Calu3 (cell line): ENCODE data around the gene TNRC6A. TPM values are rescaled to one million over a fixed set of nuclear protein-coding genes. Genes with fewer than 3 reads are reported as not detected.

Source experiments
- BruUV-seq: library from RNA; stranded (reverse); fragments of 400-500 nt; replicated peaks from 2 replicates; lab custom pipeline; 2021; lab: Mats Ljungman, UMichigan
- CTCF ChIA-PET: fragments of 300-600 bp; sonication (Branson Sonifier 250); formaldehyde crosslinking; loops from one replicate; lab custom pipeline; 2022; ENCODE audit warnings: antibody characterized with exemption; lab: Charles Lee
- DNase-seq: peaks from one replicate; pipeline ENCODE4 v3.0.0; 2022
- H3K27ac Mint-ChIP-seq: one replicate; pipeline ENCODE4 v1.8.0; 2022; ENCODE audit warnings: mixed read lengths; ENCODE audit not compliant: unreplicated experiment
- H3K27me3 Mint-ChIP-seq: one replicate; pipeline ENCODE4 v1.8.0; 2022; ENCODE audit warnings: mixed read lengths; ENCODE audit not compliant: unreplicated experiment
- H3K36me3 Mint-ChIP-seq: one replicate; pipeline ENCODE4 v1.8.0; 2022; ENCODE audit warnings: mild to moderate bottlenecking, moderate library complexity, mixed read lengths; ENCODE audit not compliant: insufficient read depth, unreplicated experiment
- H3K4me1 Mint-ChIP-seq: one replicate; pipeline ENCODE4 v1.8.0; 2022; ENCODE audit warnings: mild to moderate bottlenecking, low read depth, mixed read lengths; ENCODE audit not compliant: unreplicated experiment
- H3K4me3 Mint-ChIP-seq: one replicate; pipeline ENCODE4 v1.8.0; 2022; ENCODE audit warnings: mild to moderate bottlenecking, low read depth, moderate library complexity, mixed read lengths; ENCODE audit not compliant: unreplicated experiment
- H3K9me3 Mint-ChIP-seq: one replicate; pipeline ENCODE4 v1.8.0; 2022; ENCODE audit warnings: low read depth, mixed read lengths; ENCODE audit not compliant: unreplicated experiment
- intact Hi-C: fragments of 100-400 bp; cut with micrococcal nuclease; formaldehyde crosslinking; loops from one replicate; pipeline ENCODE4 v1.10.0; 2022; ENCODE audit not compliant: unreplicated experiment
- total RNA-seq: library from RNA; stranded (reverse); gene quantifications from 2 replicates; pipeline ENCODE4 v1.2.3, GENCODE V29; 2022
- TF ChIP-seq, protein P1 (sequence below): fragments of 200-600 bp; IDR thresholded peaks from one replicate; pipeline ENCODE4 v1.8.0; 2022; ENCODE audit warnings: antibody characterized with exemption; ENCODE audit not compliant: unreplicated experiment

The TNRC6A gene
- total RNA-seq, 1 experiment from 2014 or later: 60.1 TPM

DNA sequence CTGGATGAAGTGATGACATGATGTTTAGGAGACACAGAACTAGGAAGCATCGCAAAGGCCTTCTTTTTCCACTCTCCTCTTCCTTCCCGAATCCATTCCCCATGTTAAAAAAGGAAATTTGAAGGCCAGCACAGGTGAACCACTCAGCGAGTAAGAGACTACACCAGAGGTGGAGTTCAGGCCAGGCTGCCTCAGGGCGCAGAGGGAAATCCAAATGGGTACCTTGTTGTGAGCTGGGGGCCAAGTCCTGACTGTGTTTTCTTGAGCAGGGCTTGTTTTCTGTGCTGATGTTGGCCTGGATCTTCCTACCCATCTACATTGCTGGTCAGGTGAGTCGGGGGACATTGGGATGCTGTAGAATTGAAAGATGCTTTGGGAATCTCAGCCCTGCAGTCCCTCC is 142.4 kb downstream of the TNRC6A start:
- H3K4me3 Mint-ChIP-seq: no peak overlapping the region
- no peaks in the 10 kb centered on the region for H3K4me1 Mint-ChIP-seq
- no peaks in the 10 kb centered on the region for H3K36me3 Mint-ChIP-seq
- peaks cover 22% of the 10 kb centered on the region for H3K27me3 Mint-ChIP-seq
- TF ChIP-seq, protein P1, sequence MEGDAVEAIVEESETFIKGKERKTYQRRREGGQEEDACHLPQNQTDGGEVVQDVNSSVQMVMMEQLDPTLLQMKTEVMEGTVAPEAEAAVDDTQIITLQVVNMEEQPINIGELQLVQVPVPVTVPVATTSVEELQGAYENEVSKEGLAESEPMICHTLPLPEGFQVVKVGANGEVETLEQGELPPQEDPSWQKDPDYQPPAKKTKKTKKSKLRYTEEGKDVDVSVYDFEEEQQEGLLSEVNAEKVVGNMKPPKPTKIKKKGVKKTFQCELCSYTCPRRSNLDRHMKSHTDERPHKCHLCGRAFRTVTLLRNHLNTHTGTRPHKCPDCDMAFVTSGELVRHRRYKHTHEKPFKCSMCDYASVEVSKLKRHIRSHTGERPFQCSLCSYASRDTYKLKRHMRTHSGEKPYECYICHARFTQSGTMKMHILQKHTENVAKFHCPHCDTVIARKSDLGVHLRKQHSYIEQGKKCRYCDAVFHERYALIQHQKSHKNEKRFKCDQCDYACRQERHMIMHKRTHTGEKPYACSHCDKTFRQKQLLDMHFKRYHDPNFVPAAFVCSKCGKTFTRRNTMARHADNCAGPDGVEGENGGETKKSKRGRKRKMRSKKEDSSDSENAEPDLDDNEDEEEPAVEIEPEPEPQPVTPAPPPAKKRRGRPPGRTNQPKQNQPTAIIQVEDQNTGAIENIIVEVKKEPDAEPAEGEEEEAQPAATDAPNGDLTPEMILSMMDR: no peak
- CTCF ChIA-PET: no interaction called here
- no TSS peak for BruUV-seq
- no peak overlapping the region for H3K27ac Mint-ChIP-seq
- intact Hi-C loops: no loop called here
- H3K9me3 Mint-ChIP-seq: no peaks in the 10 kb centered on the region
- DNase-seq: no peak

DNA sequence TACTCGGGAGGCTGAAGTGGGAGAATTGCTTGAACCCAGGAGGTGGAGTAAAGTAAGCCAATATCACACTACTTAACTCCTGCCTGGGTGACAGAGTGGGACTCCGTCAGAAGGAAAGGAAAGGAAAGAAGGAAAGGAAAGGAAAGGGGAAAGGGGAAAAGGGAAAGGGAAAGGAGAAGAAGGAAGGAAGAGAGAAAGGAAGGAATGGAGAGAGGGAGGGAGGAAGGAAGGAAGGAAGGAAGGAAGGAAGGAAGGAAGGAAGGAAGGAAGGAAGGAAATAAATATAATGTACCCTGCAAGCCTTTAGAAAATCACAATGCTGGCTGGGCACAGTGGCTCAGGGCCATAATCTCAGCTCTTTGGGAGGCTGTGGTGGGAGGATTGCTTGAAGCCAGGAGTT is 143.6 kb downstream of the TNRC6A start:
- Mint-ChIP-seq H3K27me3 (peaks cover 26% of the 10 kb centered on the region), H3K36me3 (no peaks in the 10 kb centered on the region), H3K4me1 (no peaks in the 10 kb centered on the region), H3K9me3 (no peaks in the 10 kb centered on the region), H3K27ac (no peak overlapping the region), H3K4me3 (no peak overlapping the region)
- TF ChIP-seq, protein P1: no peak
- intact Hi-C loops: no loop called here
- no TSS peak for BruUV-seq
- CTCF ChIA-PET: interaction anchor here (0.7 kb wide), 1 partner anchor 79 kb away, joined by 3 read pairs; no protein-coding TSS in a partner anchor
- DNase-seq: no peak

DNA sequence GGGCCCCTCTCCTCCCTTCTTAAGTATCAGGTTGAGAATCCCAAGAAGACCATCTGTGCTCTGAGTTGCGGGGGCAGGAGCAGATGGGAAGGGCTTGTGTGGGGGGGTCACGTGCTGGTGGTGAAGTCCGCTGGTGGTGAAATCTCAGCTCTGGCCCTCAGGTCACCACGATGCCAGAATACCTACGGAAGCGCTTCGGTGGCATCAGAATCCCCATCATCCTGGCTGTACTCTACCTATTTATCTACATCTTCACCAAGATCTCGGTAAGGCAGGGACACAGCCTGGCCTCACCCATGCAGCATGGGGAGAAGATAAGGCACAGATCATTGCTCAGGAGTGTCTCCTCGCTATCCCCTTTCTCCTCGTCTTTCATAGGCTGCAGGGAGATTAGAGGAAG is 146.0 kb downstream of the TNRC6A start:
- H3K27ac Mint-ChIP-seq: no peak overlapping the region
- H3K4me1 Mint-ChIP-seq: no peaks in the 10 kb centered on the region
- TF ChIP-seq, protein P1: no peak
- peaks cover 3% of the 10 kb centered on the region for H3K9me3 Mint-ChIP-seq
- DNase-seq: no peak
- intact Hi-C loops: no loop called here
- H3K4me3 Mint-ChIP-seq: no peak overlapping the region
- peaks cover 26% of the 10 kb centered on the region for H3K27me3 Mint-ChIP-seq
- no TSS peak for BruUV-seq
- H3K36me3 Mint-ChIP-seq: no peaks in the 10 kb centered on the region
- CTCF ChIA-PET: no interaction called here

Other genes with a start within 250 kb of the TNRC6A start
- gene RBBP6, start 190.1 kb upstream of the TNRC6A start, total RNA-seq: 56.8 and 61.7 TPM in 2 replicates
- gene SLC5A11, start 116.3 kb downstream of the TNRC6A start, total RNA-seq: 0.64 TPM in 1 of 2 replicates, not detected in the other